ENCODE data around the gene NBPF1. TPM values are rescaled to one million over a fixed set of nuclear protein-coding genes. Genes with fewer than 3 reads are reported as not detected.
A peak's percentile ranks its signal among the peaks of the same experiment; 100 is the strongest.
"Not testable (repeated sequence)": the region's sequence is repeated elsewhere in the genome, so short reads cannot be mapped to it uniquely, and the experiment has no call there.

The NBPF1 gene
- polyA plus RNA-seq, 4 donors: 11.7 to 60.6 (median 19.6) TPM

GRCh38 chr1:16619803-16620501, 6.6 kb upstream of the NBPF1 start:
- not testable (repeated sequence) for H3K4me1 ChIP-seq (ENCODE audit: control insufficient read depth in 3 of 3, insufficient read depth in 2 of 3, low read depth in 1 of 3, low read length in 2 of 3); H3K9me3 ChIP-seq (ENCODE audit: control insufficient read depth in 2 of 2, insufficient read depth in 1 of 2, low read depth in 1 of 2, low read length in 1 of 2); H3K27me3 ChIP-seq (ENCODE audit: control insufficient read depth in 3 of 3, insufficient read depth in 3 of 3, low read length in 3 of 3); H3K4me3 ChIP-seq (ENCODE audit: low read depth in 1 of 3, low read length in 3 of 3); FAIRE-seq; DNase-seq; H3K27ac ChIP-seq (ENCODE audit: low read depth in 1 of 3, low read length in 2 of 3)
- H3K36me3 ChIP-seq (ENCODE audit: control insufficient read depth in 3 of 3, insufficient read depth in 2 of 3, low read depth in 1 of 3, low read length in 3 of 3): peaks cover 0 to 56% (median 10%) of the 10 kb centered on the region in 3 donors
- whole genome bisulfite sequencing, 3 donors: 88 to 93% (median 91%) methylated on average over 21 of the region's 21 CpGs

- no peak for DNase-seq
- H3K4me1 ChIP-seq (ENCODE audit: control insufficient read depth in 3 of 3, insufficient read depth in 2 of 3, low read depth in 1 of 3, low read length in 2 of 3): peaks cover 0 to 2% (median under 1%) of the 10 kb centered on the region in 3 donors
- H3K9me3 ChIP-seq (ENCODE audit: control insufficient read depth in 2 of 2, insufficient read depth in 1 of 2, low read depth in 1 of 2, low read length in 1 of 2): no peaks in the 10 kb centered on the region
- no peak for FAIRE-seq
- H3K36me3 ChIP-seq (ENCODE audit: control insufficient read depth in 3 of 3, insufficient read depth in 2 of 3, low read depth in 1 of 3, low read length in 3 of 3): peaks cover 0 to 43% (median 10%) of the 10 kb centered on the region in 3 donors
- H3K4me3 ChIP-seq (ENCODE audit: low read depth in 1 of 3, low read length in 3 of 3): no peak overlapping the region
- no peak overlapping the region for H3K27ac ChIP-seq (ENCODE audit: low read depth in 1 of 3, low read length in 2 of 3)
- H3K27me3 ChIP-seq (ENCODE audit: control insufficient read depth in 3 of 3, insufficient read depth in 3 of 3, low read length in 3 of 3): no peaks in the 10 kb centered on the region
- 82 to 90% (median 89%) methylated on average over 15 of the region's 15 CpGs for WGBS, 3 donors
Observed at GRCh38 chr1:16618719-16619118, 5.4 kb upstream of the NBPF1 start.

GRCh38 chr1:16617778-16618580, 4.6 kb upstream of the NBPF1 start:
- FAIRE-seq: no peak
- no peak overlapping the region for H3K4me3 ChIP-seq (ENCODE audit: low read depth in 1 of 3, low read length in 3 of 3)
- no peak overlapping the region for H3K27ac ChIP-seq (ENCODE audit: low read depth in 1 of 3, low read length in 2 of 3)
- H3K27me3 ChIP-seq (ENCODE audit: control insufficient read depth in 3 of 3, insufficient read depth in 3 of 3, low read length in 3 of 3): no peaks in the 10 kb centered on the region
- peaks cover 0 to 38% (median 10%) of the 10 kb centered on the region in 3 donors for H3K36me3 ChIP-seq (ENCODE audit: control insufficient read depth in 3 of 3, insufficient read depth in 2 of 3, low read depth in 1 of 3, low read length in 3 of 3)
- 76 to 87% (median 81%) methylated on average over 7 of the region's 7 CpGs for WGBS, 3 donors
- no peaks in the 10 kb centered on the region for H3K9me3 ChIP-seq (ENCODE audit: control insufficient read depth in 2 of 2, insufficient read depth in 1 of 2, low read depth in 1 of 2, low read length in 1 of 2)
- DNase-seq: no peak
- H3K4me1 ChIP-seq (ENCODE audit: control insufficient read depth in 3 of 3, insufficient read depth in 2 of 3, low read depth in 1 of 3, low read length in 2 of 3): peaks cover 0 to 4% (median 2%) of the 10 kb centered on the region in 3 donors

- H3K9me3 ChIP-seq (ENCODE audit: control insufficient read depth in 2 of 2, insufficient read depth in 1 of 2, low read depth in 1 of 2, low read length in 1 of 2): no peaks in the 10 kb centered on the region
- FAIRE-seq (no peak), DNase-seq (no peak)
- H3K27me3 ChIP-seq (ENCODE audit: control insufficient read depth in 3 of 3, insufficient read depth in 3 of 3, low read length in 3 of 3): no peaks in the 10 kb centered on the region
- no peak overlapping the region for H3K4me3 ChIP-seq (ENCODE audit: low read depth in 1 of 3, low read length in 3 of 3)
- no peak overlapping the region for H3K27ac ChIP-seq (ENCODE audit: low read depth in 1 of 3, low read length in 2 of 3)
- H3K4me1 ChIP-seq (ENCODE audit: control insufficient read depth in 3 of 3, insufficient read depth in 2 of 3, low read depth in 1 of 3, low read length in 2 of 3): peaks cover 0 to 6% (median 2%) of the 10 kb centered on the region in 3 donors
- WGBS, 3 donors: 87 to 92% (median 90%) methylated on average over 20 of the region's 20 CpGs
- H3K36me3 ChIP-seq (ENCODE audit: control insufficient read depth in 3 of 3, insufficient read depth in 2 of 3, low read depth in 1 of 3, low read length in 3 of 3): peaks cover 0 to 33% (median 10%) of the 10 kb centered on the region in 3 donors
Observed at GRCh38 chr1:16617114-16617631, 3.8 kb upstream of the NBPF1 start.

- H3K27me3 ChIP-seq (ENCODE audit: control insufficient read depth in 3 of 3, insufficient read depth in 3 of 3, low read length in 3 of 3): no peaks in the 10 kb centered on the region
- no peak for FAIRE-seq
- H3K27ac ChIP-seq (ENCODE audit: low read depth in 1 of 3, low read length in 2 of 3): no peak overlapping the region
- H3K36me3 ChIP-seq (ENCODE audit: control insufficient read depth in 3 of 3, insufficient read depth in 2 of 3, low read depth in 1 of 3, low read length in 3 of 3): peaks cover 0 to 20% (median 7%) of the 10 kb centered on the region in 3 donors
- WGBS, 3 donors: 77 to 81% (median 79%) methylated on average over 9 of the region's 9 CpGs
- peaks cover 0 to 12% (median 2%) of the 10 kb centered on the region in 3 donors for H3K4me1 ChIP-seq (ENCODE audit: control insufficient read depth in 3 of 3, insufficient read depth in 2 of 3, low read depth in 1 of 3, low read length in 2 of 3)
- no peak for DNase-seq
- no peaks in the 10 kb centered on the region for H3K9me3 ChIP-seq (ENCODE audit: control insufficient read depth in 2 of 2, insufficient read depth in 1 of 2, low read depth in 1 of 2, low read length in 1 of 2)
- H3K4me3 ChIP-seq (ENCODE audit: low read depth in 1 of 3, low read length in 3 of 3): no peak overlapping the region
Observed at GRCh38 chr1:16615253-16616252, 2.2 kb upstream of the NBPF1 start.

GRCh38 chr1:16614361-16615252, 1.2 kb upstream of the NBPF1 start:
- H3K9me3 ChIP-seq (ENCODE audit: control insufficient read depth in 2 of 2, insufficient read depth in 1 of 2, low read depth in 1 of 2, low read length in 1 of 2): no peaks in the 10 kb centered on the region
- H3K27ac ChIP-seq (ENCODE audit: low read depth in 1 of 3, low read length in 2 of 3): no peak overlapping the region
- peaks cover 0 to 11% (median 7%) of the 10 kb centered on the region in 3 donors for H3K36me3 ChIP-seq (ENCODE audit: control insufficient read depth in 3 of 3, insufficient read depth in 2 of 3, low read depth in 1 of 3, low read length in 3 of 3)
- H3K27me3 ChIP-seq (ENCODE audit: control insufficient read depth in 3 of 3, insufficient read depth in 3 of 3, low read length in 3 of 3): no peaks in the 10 kb centered on the region
- no peak for DNase-seq
- 70 to 78% (median 75%) methylated on average over 11 of the region's 11 CpGs for WGBS, 3 donors
- H3K4me1 ChIP-seq (ENCODE audit: control insufficient read depth in 3 of 3, insufficient read depth in 2 of 3, low read depth in 1 of 3, low read length in 2 of 3): peaks cover 0 to 12% (median 2%) of the 10 kb centered on the region in 3 donors
- H3K4me3 ChIP-seq (ENCODE audit: low read depth in 1 of 3, low read length in 3 of 3): no peak overlapping the region
- FAIRE-seq: no peak

- Histone ChIP-seq H3K9me3 (ENCODE audit: control insufficient read depth in 2 of 2, insufficient read depth in 1 of 2, low read depth in 1 of 2, low read length in 1 of 2) (no peaks in the 10 kb centered on the region), H3K27me3 (ENCODE audit: control insufficient read depth in 3 of 3, insufficient read depth in 3 of 3, low read length in 3 of 3) (no peaks in the 10 kb centered on the region), H3K36me3 (ENCODE audit: control insufficient read depth in 3 of 3, insufficient read depth in 2 of 3, low read depth in 1 of 3, low read length in 3 of 3) (peaks cover 3 to 20% (median 8%) of the 10 kb centered on the region in 3 donors), H3K4me1 (ENCODE audit: control insufficient read depth in 3 of 3, insufficient read depth in 2 of 3, low read depth in 1 of 3, low read length in 2 of 3) (peaks cover 0 to 12% (median 2%) of the 10 kb centered on the region in 3 donors), H3K4me3 (ENCODE audit: low read depth in 1 of 3, low read length in 3 of 3) (peak overlapping the region; percentile 65 to 96 (median 94)), H3K27ac (ENCODE audit: low read depth in 1 of 3, low read length in 2 of 3) (peak overlapping the region in 2 of 3 donors; percentile 4 to 65)
- DNase-seq (peak; percentile 86 to 90), FAIRE-seq (no peak)
- WGBS, 3 donors: 2 to 5% (median 5%) methylated on average over 31 of the region's 31 CpGs
Observed at GRCh38 chr1:16612332-16613172, 812 bp downstream of the NBPF1 start.

All from small intestine (tissue), 7 donors.